IMR-90 (cell line): ENCODE measurements around the gene BRD1. TPM values are rescaled to one million over a fixed set of nuclear protein-coding genes. Genes with fewer than 3 reads are reported as not detected.

Experiments
- ATAC-seq: fragments of 200-7000 bp; cut with Tn5 transposase; 2 replicates; pipeline ENCODE4 v1.9.1; 2020; ENCODE audit warnings: low read depth, mild to moderate bottlenecking, moderate library complexity
- BruUV-seq: library from RNA; stranded (reverse); fragments of 400-500 nt; replicated peaks from 2 replicates; lab custom pipeline; 2021; lab: Mats Ljungman, UMichigan
- CTCF ChIA-PET: fragments of 300-600 bp; formaldehyde crosslinking; extraction: SDS; loops from one replicate; lab custom pipeline; 2021; ENCODE audit warnings: antibody characterized with exemption; lab: Yijun Ruan, JAX
- POLR2A ChIA-PET: fragments of 300-600 bp; sonication (Branson Sonifier 250); formaldehyde crosslinking; loops from one replicate; lab custom pipeline; 2022; ENCODE audit warnings: antibody characterized with exemption; ENCODE audit not compliant: unreplicated experiment; lab: Charles Lee
- DNase-seq: peaks from one replicate; pipeline ENCODE4 v3.0.0; 2013
- H2AFZ ChIP-seq: replicated peaks from 2 replicates; pipeline ENCODE3; 2013; ENCODE audit warnings: low read length, mild to moderate bottlenecking; ENCODE audit not compliant: poor library complexity
- H2AK5ac ChIP-seq: 2 replicates; pipeline ENCODE4 v1.6.1; 2013; ENCODE audit warnings: low read depth, low read length, inconsistent platforms
- H2AK9ac ChIP-seq: replicated peaks from 2 replicates; pipeline ENCODE3; 2013; ENCODE audit warnings: mild to moderate bottlenecking, low read depth, low read length, moderate library complexity; ENCODE audit not compliant: poor library complexity
- H2BK120ac ChIP-seq: 2 replicates; pipeline ENCODE4 v1.6.1; 2013; ENCODE audit warnings: low read depth, low read length, inconsistent platforms
- H2BK15ac ChIP-seq: 3 replicates; pipeline ENCODE4 v1.6.1; 2013; ENCODE audit warnings: low read depth, low read length, inconsistent platforms
- H2BK20ac ChIP-seq: 2 replicates; pipeline ENCODE4 v1.6.1; 2013; ENCODE audit warnings: low read depth, mild to moderate bottlenecking, inconsistent platforms, low read length, moderate library complexity
- H2BK5ac ChIP-seq: 2 replicates; pipeline ENCODE4 v1.6.1; 2013; ENCODE audit warnings: mild to moderate bottlenecking, low read depth, low read length, inconsistent platforms; ENCODE audit not compliant: poor library complexity, severe bottlenecking
- H3K14ac ChIP-seq: replicated peaks from 2 replicates; pipeline ENCODE4 v1.6.1; 2013; ENCODE audit warnings: low read depth, low read length, inconsistent platforms
- H3K18ac ChIP-seq: 2 replicates; pipeline ENCODE4 v1.6.1; 2013; ENCODE audit warnings: low read depth, low read length, control low read depth
- H3K23ac ChIP-seq: 2 replicates; pipeline ENCODE4 v1.6.1; 2013; ENCODE audit warnings: low read depth, low read length, inconsistent platforms
- H3K27ac ChIP-seq: 2 replicates; pipeline ENCODE4 v1.5.1; 2013; ENCODE audit warnings: mild to moderate bottlenecking, control low read depth, low read length; ENCODE audit not compliant: insufficient read depth
- H3K27me3 ChIP-seq: 2 replicates; pipeline ENCODE4 v1.6.1; 2013; ENCODE audit warnings: low read length; ENCODE audit not compliant: control insufficient read depth, insufficient read depth
- H3K36me3 ChIP-seq: 2 replicates; pipeline ENCODE4 v1.6.1; 2013; ENCODE audit warnings: low read length, mixed read lengths; ENCODE audit not compliant: control insufficient read depth, insufficient read depth
- H3K4ac ChIP-seq: 2 replicates; pipeline ENCODE4 v1.6.1; 2013; ENCODE audit warnings: low read depth, low read length, inconsistent platforms
- H3K4me1 ChIP-seq: 2 replicates; pipeline ENCODE4 v1.6.1; 2013; ENCODE audit warnings: low read length, mixed read lengths; ENCODE audit not compliant: control insufficient read depth, insufficient read depth
- H3K4me2 ChIP-seq: 2 replicates; pipeline ENCODE4 v1.6.1; 2013; ENCODE audit warnings: low read depth, mild to moderate bottlenecking, control low read depth, low read length, moderate library complexity
- H3K4me3 ChIP-seq: 2 replicates; pipeline ENCODE4 v1.5.1; 2013; ENCODE audit warnings: low read depth, mild to moderate bottlenecking, control low read depth, low read length, moderate library complexity; ENCODE audit not compliant: insufficient read depth
- H3K56ac ChIP-seq: 2 replicates; pipeline ENCODE4 v1.6.1; 2013; ENCODE audit warnings: low read length, inconsistent platforms; ENCODE audit not compliant: insufficient read depth; ENCODE audit errors: extremely low read depth
- H3K79me1 ChIP-seq, 2 experiments: 2 replicates each; pipeline ENCODE4 v1.6.1; 2013; ENCODE audit warnings: low read length in 2 of 2, inconsistent platforms in 1 of 2, low read depth in 1 of 2
- H3K9ac ChIP-seq: 2 replicates; pipeline ENCODE4 v1.6.1; 2013; ENCODE audit warnings: low read depth, low read length, control low read depth
- H3K9me1 ChIP-seq: 2 replicates; pipeline ENCODE4 v1.6.1; 2013; ENCODE audit warnings: low read length, inconsistent platforms; ENCODE audit not compliant: insufficient read depth
- H3K9me3 ChIP-seq: 2 replicates; pipeline ENCODE4 v1.6.1; 2013; ENCODE audit warnings: low read length; ENCODE audit not compliant: control insufficient read depth, insufficient read depth
- H4K20me1 ChIP-seq: 2 replicates; pipeline ENCODE4 v1.6.1; 2013; ENCODE audit warnings: low read length, inconsistent platforms; ENCODE audit not compliant: insufficient read depth
- H4K5ac ChIP-seq: 2 replicates; pipeline ENCODE4 v1.6.1; 2013; ENCODE audit warnings: mild to moderate bottlenecking, low read depth, low read length, control low read depth
- H4K8ac ChIP-seq, 2 experiments: 2 replicates each; pipeline ENCODE4 v1.6.1; 2013; ENCODE audit warnings: low read depth in 2 of 2, low read length in 2 of 2, control low read depth in 1 of 2, inconsistent platforms in 1 of 2
- H4K91ac ChIP-seq: 2 replicates; pipeline ENCODE4 v1.6.1; 2013; ENCODE audit warnings: low read depth, low read length, inconsistent platforms; ENCODE audit not compliant: insufficient read depth
- BHLHE40 ChIP-seq: fragments of 150-350 bp; IDR thresholded peaks from 2 replicates; pipeline ENCODE4 v1.6.1; 2016; ENCODE audit warnings: mild to moderate bottlenecking, low read depth, low read length
- CEBPB ChIP-seq: IDR thresholded peaks from 2 replicates; pipeline ENCODE4 v1.6.1; 2012; ENCODE audit warnings: low read depth, low read length, improper control_type of control experiment
- CHD1 ChIP-seq: IDR thresholded peaks from 2 replicates; pipeline ENCODE4 v1.6.1; 2012; ENCODE audit warnings: low read depth, low read length, improper control_type of control experiment
- FOS ChIP-seq: fragments of 150-350 bp; IDR thresholded peaks from 2 replicates; pipeline ENCODE4 v1.6.1; 2016; ENCODE audit warnings: low read depth, low read length
- MAFK ChIP-seq: IDR thresholded peaks from 2 replicates; pipeline ENCODE4 v1.6.1; 2012; ENCODE audit warnings: low read depth, low read length, improper control_type of control experiment
- MAZ ChIP-seq: IDR thresholded peaks from 2 replicates; pipeline ENCODE4 v1.6.1; 2012; ENCODE audit warnings: low read depth, mild to moderate bottlenecking, low read length, improper control_type of control experiment, moderate library complexity, borderline replicate concordance
- MXI1 ChIP-seq: IDR thresholded peaks from 2 replicates; pipeline ENCODE4 v1.6.1; 2012; ENCODE audit warnings: low read depth, mild to moderate bottlenecking, low read length, moderate library complexity, borderline replicate concordance
- NFE2L2 ChIP-seq: fragments of 150-350 bp; IDR thresholded peaks from 2 replicates; pipeline ENCODE4 v1.6.1; 2016; ENCODE audit warnings: low read depth, mild to moderate bottlenecking, low read length
- POLR2A ChIP-seq: IDR thresholded peaks from 2 replicates; pipeline ENCODE4 v1.6.1; 2012; ENCODE audit warnings: mild to moderate bottlenecking, low read depth, low read length
- RAD21 ChIP-seq: IDR thresholded peaks from 2 replicates; pipeline ENCODE4 v1.6.1; 2012; ENCODE audit warnings: low read length, improper control_type of control experiment
- RCOR1 ChIP-seq: IDR thresholded peaks from 2 replicates; pipeline ENCODE4 v1.6.1; 2012; ENCODE audit warnings: mild to moderate bottlenecking, low read length, improper control_type of control experiment; ENCODE audit not compliant: insufficient replicate concordance
- RFX5 ChIP-seq: IDR thresholded peaks from 2 replicates; pipeline ENCODE4 v1.8.0; 2012; ENCODE audit warnings: low read depth, mild to moderate bottlenecking, low read length, moderate library complexity
- SMC3 ChIP-seq: fragments of 150-350 bp; IDR thresholded peaks from 2 replicates; pipeline ENCODE4 v1.6.1; 2016; ENCODE audit warnings: low read depth, mild to moderate bottlenecking, antibody characterized with exemption, low read length, moderate library complexity
- WGBS, 2 experiments: methylation state at CpG; one replicate each; pipeline versions ENCODE4 v1.1.5 to v1.1.7; 2013; ENCODE audit warnings: missing lambda C conversion rate in 2 of 2; ENCODE audit not compliant: insufficient read length in 1 of 2; ENCODE audit errors: extremely low coverage in 2 of 2; 5-methylcytosine and 5-hydroxymethylcytosine counted together
- dilution Hi-C: fragments of 300-500 bp; cut with HindIII; formaldehyde crosslinking; loops from one replicate; pipeline ENCODE4 v1.14.3; 2018; ENCODE audit warnings: low sequenced_read_pairs; ENCODE audit not compliant: unreplicated experiment
- in situ Hi-C: fragments of 300-500 bp; cut with MboI; formaldehyde crosslinking; loops from 3 replicates; pipeline ENCODE4 v1.14.3; 2019; ENCODE audit warnings: low sequenced_read_pairs, inconsistent platforms, mixed read lengths
- intact Hi-C: fragments of 100-400 bp; cut with micrococcal nuclease; formaldehyde crosslinking; loops from 2 replicates; pipeline ENCODE4 v1.10.0; 2022
- polyA plus RNA-seq, 3 experiments: library from polyadenylated mRNA; depleted of rRNA; stranded (reverse); fragments of >200 nt; gene quantifications; 2 replicates each; pipeline ENCODE4 v1.2.3, GENCODE V29; 2012; ENCODE audit warnings: low replicate concordance in 1 of 3
- total RNA-seq: library from RNA; depleted of rRNA; stranded (reverse); fragments of >200 nt; gene quantifications from 2 replicates; pipeline ENCODE4 v1.2.3, GENCODE V29; 2012
- TF ChIP-seq, protein P1 (sequence below): fragments of 150-350 bp; IDR thresholded peaks from 2 replicates; pipeline ENCODE4 v1.6.1; 2017; ENCODE audit warnings: mild to moderate bottlenecking, antibody characterized with exemption, low read length, low read depth
- TF ChIP-seq, protein P2 (sequence below): fragments of 150-350 bp; IDR thresholded peaks from 2 replicates; pipeline ENCODE4 v1.6.1; 2016; ENCODE audit warnings: low read depth, mild to moderate bottlenecking, low read length, moderate library complexity, borderline replicate concordance
- TF ChIP-seq, protein P3 (sequence below): conservative IDR thresholded peaks from 2 replicates; pipeline ENCODE4 v1.5.1; 2012; ENCODE audit warnings: mild to moderate bottlenecking, low read depth, low read length, improper control_type of control experiment

Gene BRD1
- total and polyA plus RNA-seq, 2 of the 4 experiments (the other 2 are of a cell fraction) = 10.0 to 10.6 TPM

DNA sequence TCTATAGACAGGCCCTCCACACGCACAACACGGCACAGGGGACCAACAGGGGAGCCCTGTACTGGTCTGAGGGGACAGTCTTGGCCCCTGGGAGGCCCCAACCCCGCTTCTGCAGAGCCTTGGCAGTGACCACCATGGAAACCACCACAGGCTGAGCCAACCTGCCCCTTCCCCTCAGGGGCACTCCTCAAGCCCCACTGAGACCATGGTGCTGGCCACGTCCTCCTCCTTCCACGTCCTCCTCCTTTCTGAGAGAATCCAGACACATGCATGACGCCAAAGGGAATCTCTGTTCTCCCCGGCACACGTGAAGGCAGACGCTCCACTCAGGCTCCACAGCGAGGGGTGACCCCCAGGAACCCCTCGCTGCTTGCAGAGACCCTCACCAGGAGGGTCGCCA lies 2.7 kb downstream of the BRD1 start:
- peaks cover 19% of the 10 kb centered on the region for H3K9me1 ChIP-seq
- no peak overlapping the region for H4K8ac ChIP-seq
- dilution Hi-C loops (no loop called here), intact Hi-C loops (no loop called here), in situ Hi-C loops (loop anchor here (25.0 kb wide), 2 partner anchors 87 to 387 kb away; partner anchors contain the start of genes ALG12, CRELD2 and SELENOO)
- no peak overlapping the region for H2AK5ac ChIP-seq
- no peak overlapping the region for H2BK20ac ChIP-seq
- H3K56ac ChIP-seq = no peak overlapping the region
- no TSS peak for BruUV-seq
- no peak overlapping the region for H2AFZ ChIP-seq
- H3K4me1 ChIP-seq = peaks cover 10% of the 10 kb centered on the region
- no peak overlapping the region for H3K14ac ChIP-seq
- H3K36me3 ChIP-seq = peaks cover 39% of the 10 kb centered on the region
- no peak overlapping the region for H2BK15ac ChIP-seq
- peaks cover 4% of the 10 kb centered on the region; the same call in 1 of the 2 replicates for H3K9me3 ChIP-seq
- H2BK5ac ChIP-seq = peak overlapping the region; percentile 44
- ChIA-PET POLR2A (no interaction called here), CTCF (interaction anchor here (1.0 kb wide), 1 partner anchor 14 kb away, joined by 3 read pairs; no protein-coding TSS in a partner anchor)
- H3K4me2 ChIP-seq = peak overlapping the region; percentile 75
- H2BK120ac ChIP-seq = no peak overlapping the region
- no peaks in the 10 kb centered on the region for H3K27me3 ChIP-seq
- TF ChIP-seq, protein P1, sequence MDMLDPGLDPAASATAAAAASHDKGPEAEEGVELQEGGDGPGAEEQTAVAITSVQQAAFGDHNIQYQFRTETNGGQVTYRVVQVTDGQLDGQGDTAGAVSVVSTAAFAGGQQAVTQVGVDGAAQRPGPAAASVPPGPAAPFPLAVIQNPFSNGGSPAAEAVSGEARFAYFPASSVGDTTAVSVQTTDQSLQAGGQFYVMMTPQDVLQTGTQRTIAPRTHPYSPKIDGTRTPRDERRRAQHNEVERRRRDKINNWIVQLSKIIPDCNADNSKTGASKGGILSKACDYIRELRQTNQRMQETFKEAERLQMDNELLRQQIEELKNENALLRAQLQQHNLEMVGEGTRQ = no peak
- TF ChIP-seq MXI1 = no peak
- TF ChIP-seq BHLHE40 = no peak
- no peak for TF ChIP-seq SMC3
- no peak for TF ChIP-seq MAFK
- TF ChIP-seq, protein P2, sequence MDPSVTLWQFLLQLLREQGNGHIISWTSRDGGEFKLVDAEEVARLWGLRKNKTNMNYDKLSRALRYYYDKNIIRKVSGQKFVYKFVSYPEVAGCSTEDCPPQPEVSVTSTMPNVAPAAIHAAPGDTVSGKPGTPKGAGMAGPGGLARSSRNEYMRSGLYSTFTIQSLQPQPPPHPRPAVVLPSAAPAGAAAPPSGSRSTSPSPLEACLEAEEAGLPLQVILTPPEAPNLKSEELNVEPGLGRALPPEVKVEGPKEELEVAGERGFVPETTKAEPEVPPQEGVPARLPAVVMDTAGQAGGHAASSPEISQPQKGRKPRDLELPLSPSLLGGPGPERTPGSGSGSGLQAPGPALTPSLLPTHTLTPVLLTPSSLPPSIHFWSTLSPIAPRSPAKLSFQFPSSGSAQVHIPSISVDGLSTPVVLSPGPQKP = no peak
- TF ChIP-seq RFX5 = no peak
- no peak for TF ChIP-seq FOS
- no peak for TF ChIP-seq NFE2L2
- TF ChIP-seq CHD1 = no peak
- TF ChIP-seq RAD21 = no peak
- TF ChIP-seq, protein P3, sequence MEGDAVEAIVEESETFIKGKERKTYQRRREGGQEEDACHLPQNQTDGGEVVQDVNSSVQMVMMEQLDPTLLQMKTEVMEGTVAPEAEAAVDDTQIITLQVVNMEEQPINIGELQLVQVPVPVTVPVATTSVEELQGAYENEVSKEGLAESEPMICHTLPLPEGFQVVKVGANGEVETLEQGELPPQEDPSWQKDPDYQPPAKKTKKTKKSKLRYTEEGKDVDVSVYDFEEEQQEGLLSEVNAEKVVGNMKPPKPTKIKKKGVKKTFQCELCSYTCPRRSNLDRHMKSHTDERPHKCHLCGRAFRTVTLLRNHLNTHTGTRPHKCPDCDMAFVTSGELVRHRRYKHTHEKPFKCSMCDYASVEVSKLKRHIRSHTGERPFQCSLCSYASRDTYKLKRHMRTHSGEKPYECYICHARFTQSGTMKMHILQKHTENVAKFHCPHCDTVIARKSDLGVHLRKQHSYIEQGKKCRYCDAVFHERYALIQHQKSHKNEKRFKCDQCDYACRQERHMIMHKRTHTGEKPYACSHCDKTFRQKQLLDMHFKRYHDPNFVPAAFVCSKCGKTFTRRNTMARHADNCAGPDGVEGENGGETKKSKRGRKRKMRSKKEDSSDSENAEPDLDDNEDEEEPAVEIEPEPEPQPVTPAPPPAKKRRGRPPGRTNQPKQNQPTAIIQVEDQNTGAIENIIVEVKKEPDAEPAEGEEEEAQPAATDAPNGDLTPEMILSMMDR = no peak
- no peak for TF ChIP-seq MAZ
- TF ChIP-seq RCOR1 = no peak
- no peak for TF ChIP-seq CEBPB
- TF ChIP-seq POLR2A = no peak
- 0 out of 2 replicates have a peak overlapping the region, but pooled peaks have one; percentile 47 for H3K4ac ChIP-seq
- no peak overlapping the region for H4K91ac ChIP-seq
- no peak overlapping the region for H3K4me3 ChIP-seq
- no peak for ATAC-seq
- 89% methylated on average over 5 of the region's 12 CpGs; no CpG with 5 or more reads in 1 of the 2 experiments for WGBS, 2 experiments
- H3K18ac ChIP-seq = no peak overlapping the region
- H3K27ac ChIP-seq = peak overlapping the region; percentile 16; the same call in 1 of the 2 replicates
- H4K20me1 ChIP-seq = peaks cover 69% of the 10 kb centered on the region
- DNase-seq = no peak
- peak overlapping the region; percentile 86 for H2AK9ac ChIP-seq
- H3K79me1 ChIP-seq = peaks cover 0 to 48% of the 10 kb centered on the region in 2 experiments; a peak in 2 of 4 replicates
- H3K23ac ChIP-seq = peak overlapping the region; percentile 72
- H4K5ac ChIP-seq = no peak overlapping the region
- H3K9ac ChIP-seq = no peak overlapping the region
